Left cardiac atrium (tissue), 4 donors: ENCODE results near the gene ZNF774. TPM values are rescaled to one million over a fixed set of nuclear protein-coding genes. Genes with fewer than 3 reads are reported as not detected.
"Not testable (repeated sequence)": the region's sequence is repeated elsewhere in the genome, so short reads cannot be mapped to it uniquely, and the experiment has no call there.

Experiments used
- ATAC-seq, 2 donors: fragments of 200-7000 bp; cut with Tn5 transposase; one replicate each; pipeline ENCODE4 v1.9.1; 2020; ENCODE audit warnings: mild to moderate bottlenecking in 2 of 2, moderate library complexity in 2 of 2
- DNase-seq: peaks from one replicate; pipeline ENCODE4 v3.0.0-alpha.2; 2020
- intact Hi-C, 2 donors: fragments of 100-400 bp; cut with DNase I; formaldehyde crosslinking; loops; one replicate each; pipeline versions ENCODE4 v1.14.1 to v1.15.1; 2022 to 2023
- long read RNA-seq: library from polyadenylated mRNA; unstranded; transcript quantifications from one replicate; pipeline ENCODE4 v2.0.0, GENCODE V29; 2021
- total RNA-seq, 2 donors: library from RNA; stranded (reverse); fragmentation: NEBNext Ultra II Directional; extraction: Animal tissue kit (Norgen Biotek cat#: 25700); gene quantifications; one replicate each; pipeline ENCODE4 v1.2.1, GENCODE V29; 2021
- donor health status: DM: no; HTN: yes; CAD: no.
- donor health status: DM: no; HTN: yes; CAD: no; lungs with severe emphysema.
- donor health status: DM: yes; HTN: yes; CAD: no.
- donor health status: Dilated cardiomyopathy.

Gene ZNF774
- 1 to 10 TPM; 3.6 to 3.7 TPM for total RNA-seq
- long read RNA-seq, partial matches to known transcripts: 0 of 3 reads
- long read RNA-seq, other reads (novel, unspliced or antisense): 1 of 3 reads

DNA sequence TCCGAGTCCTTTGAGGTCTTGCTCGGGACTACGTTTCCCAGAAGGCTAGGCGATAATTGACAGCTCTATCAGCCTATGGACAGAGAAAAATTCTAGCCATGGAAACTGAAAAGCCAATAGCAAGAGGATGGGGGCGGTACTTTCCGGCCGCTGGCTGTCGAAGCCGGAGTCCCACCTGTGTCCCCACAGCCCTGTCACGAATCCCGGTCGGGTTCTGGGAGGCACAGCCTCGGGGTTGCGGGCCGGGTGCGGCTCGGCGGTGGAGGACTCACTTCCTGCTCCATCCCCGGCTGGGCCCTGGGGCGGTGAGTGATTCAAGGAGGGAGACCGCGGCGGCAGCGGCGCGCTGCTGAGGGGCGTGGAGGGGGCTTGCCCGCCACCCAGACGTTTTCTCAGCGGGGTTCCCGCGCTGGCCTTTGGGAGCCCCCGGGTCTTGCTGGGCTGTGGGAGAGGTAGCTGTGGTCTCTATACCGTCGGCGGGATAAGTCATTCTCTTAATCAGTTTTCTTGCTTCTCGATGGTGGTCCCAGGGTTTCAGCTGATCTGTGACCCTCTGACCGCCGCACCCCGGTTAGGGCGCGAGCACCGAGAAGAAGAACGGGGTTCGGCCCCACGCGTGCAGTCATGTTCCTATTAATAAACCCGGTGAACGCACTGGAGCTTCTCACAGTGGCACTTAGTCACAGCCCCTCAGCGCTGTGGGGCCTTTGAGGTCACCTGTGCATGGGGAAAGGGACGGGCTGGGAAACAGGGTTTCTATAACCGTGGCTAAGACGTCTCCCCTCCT is at the start of gene ZNF774:
Gene ZNF774, plus strand, starts transcription at position 178 of the 787 bp plus-strand sequence. CDS start 2,377 bp downstream, outside the sequence.
- intact Hi-C loops: no loop called here
- ATAC-seq (peak; percentile 98 to 99), DNase-seq (peak; percentile 91)

DNA sequence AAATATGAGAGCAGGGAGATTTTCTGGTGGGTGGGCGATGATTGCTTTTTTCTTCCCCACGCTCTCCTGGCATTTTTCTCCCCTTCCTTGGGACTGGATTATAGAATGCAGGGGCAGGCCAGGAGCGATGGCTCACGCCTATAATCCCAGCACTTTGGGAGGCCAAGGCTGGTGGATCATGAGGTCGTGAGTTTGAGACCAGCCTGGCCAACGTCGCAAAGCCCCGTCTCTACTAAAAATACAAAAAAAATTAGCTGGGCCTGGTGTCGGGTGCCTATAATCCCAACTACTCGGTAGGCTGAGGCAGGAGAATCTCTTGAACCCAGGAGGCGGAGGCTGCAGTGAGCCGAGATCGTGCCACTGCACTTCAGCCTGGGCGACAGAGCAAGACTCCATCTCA is 46.7 kb upstream of the ZNF774 start:
- DNase-seq, ATAC-seq, intact Hi-C loops: not testable (repeated sequence)

- ATAC-seq (no peak), DNase-seq (no peak)
- intact Hi-C loops: no loop called here
Measured at GRCh38 chr15:90305932-90306331, 46.2 kb upstream of the ZNF774 start.

GRCh38 chr15:90306560-90306959 is 45.5 kb upstream of the ZNF774 start:
- no peak for DNase-seq
- intact Hi-C loops: no loop called here
- no peak for ATAC-seq

DNA sequence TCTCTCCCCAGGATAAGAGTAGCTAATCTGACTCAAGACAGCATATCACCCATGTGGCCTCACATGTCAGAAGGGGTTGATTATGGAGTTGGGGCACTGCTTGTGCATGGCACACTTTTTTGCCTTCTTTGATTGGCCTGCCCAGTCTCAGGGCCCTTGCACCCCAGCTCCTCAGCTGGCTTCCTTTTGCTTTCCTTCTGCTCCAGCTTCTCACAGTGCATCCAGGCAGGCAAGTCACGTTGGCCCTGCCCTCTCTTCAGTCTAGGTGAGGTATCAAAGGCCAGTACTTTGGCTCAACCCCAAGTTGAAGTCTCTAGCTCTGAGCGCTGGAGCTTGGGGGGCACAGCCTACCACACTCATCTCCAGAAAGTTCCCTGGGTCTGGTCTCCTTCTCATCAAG is 44.4 kb upstream of the ZNF774 start:
- DNase-seq (no peak), ATAC-seq (no peak)
- intact Hi-C loops: no loop called here

GRCh38 chr15:90309020-90309419 is 43.1 kb upstream of the ZNF774 start:
- intact Hi-C loops: no loop called here
- DNase-seq (no peak), ATAC-seq (no peak)

DNA sequence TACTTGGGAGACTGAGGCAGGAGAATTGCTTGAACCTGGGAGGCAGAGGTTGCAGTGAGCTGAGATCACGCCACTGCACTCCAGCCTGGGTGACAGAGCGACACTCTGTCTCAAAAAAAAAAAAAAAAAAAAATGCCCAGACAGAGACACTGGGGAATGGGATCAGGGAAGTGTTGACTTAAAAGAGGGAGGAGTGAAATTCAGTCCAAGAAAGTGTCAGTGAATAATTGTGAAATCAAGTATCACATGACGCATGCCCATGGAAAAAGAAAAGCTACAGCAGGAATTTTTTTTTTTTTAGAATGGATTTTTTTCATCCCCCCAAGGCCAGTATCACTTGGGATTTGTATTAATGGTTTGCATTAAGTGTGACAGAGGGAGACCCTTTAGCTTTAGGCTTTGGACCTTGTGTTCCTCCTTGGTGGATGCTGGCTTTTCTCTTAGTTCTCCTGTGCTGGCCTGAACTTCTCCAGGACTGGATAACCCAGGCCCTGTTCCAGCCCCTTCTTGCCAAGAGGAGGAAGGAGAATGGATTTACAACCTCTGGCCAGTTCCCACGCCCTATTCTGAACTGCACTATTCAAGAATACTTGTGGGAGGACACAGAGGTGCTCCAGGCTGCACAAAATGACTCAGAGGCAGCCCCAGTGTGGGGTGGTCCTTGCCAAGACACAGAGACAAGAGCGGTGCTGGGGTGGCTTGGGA is 36.7 kb upstream of the ZNF774 start:
- intact Hi-C loops: no loop called here

GRCh38 chr15:90316139-90316538 is 35.9 kb upstream of the ZNF774 start:
- DNase-seq: no peak
- intact Hi-C loops: no loop called here
- ATAC-seq: no peak

More for the DNA sequence above, 36.7 kb upstream of the ZNF774 start:
- ATAC-seq (peak; percentile 89 to 91), DNase-seq (peak; percentile 82)

DNA sequence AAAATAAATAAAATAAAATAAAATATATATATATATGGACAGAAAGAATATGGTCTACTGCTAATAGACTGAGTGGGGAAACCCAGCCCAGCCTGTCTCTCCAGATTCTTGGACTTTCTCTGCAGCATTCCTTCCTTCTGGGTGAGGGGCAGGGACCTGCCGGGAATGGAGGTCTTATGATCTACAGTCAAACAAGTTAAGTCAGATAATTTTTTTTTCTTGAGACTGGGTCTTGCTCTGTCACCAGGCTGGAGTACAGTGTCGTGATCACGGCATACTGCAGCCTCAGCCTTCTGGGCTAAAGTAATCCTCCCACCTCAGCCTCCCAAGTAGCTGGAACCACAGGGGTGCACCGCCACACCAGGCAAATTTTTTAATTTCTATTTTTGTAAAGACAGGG is 33.5 kb upstream of the ZNF774 start:
- intact Hi-C loops: no loop called here
- ATAC-seq: no peak
- no peak for DNase-seq

DNA sequence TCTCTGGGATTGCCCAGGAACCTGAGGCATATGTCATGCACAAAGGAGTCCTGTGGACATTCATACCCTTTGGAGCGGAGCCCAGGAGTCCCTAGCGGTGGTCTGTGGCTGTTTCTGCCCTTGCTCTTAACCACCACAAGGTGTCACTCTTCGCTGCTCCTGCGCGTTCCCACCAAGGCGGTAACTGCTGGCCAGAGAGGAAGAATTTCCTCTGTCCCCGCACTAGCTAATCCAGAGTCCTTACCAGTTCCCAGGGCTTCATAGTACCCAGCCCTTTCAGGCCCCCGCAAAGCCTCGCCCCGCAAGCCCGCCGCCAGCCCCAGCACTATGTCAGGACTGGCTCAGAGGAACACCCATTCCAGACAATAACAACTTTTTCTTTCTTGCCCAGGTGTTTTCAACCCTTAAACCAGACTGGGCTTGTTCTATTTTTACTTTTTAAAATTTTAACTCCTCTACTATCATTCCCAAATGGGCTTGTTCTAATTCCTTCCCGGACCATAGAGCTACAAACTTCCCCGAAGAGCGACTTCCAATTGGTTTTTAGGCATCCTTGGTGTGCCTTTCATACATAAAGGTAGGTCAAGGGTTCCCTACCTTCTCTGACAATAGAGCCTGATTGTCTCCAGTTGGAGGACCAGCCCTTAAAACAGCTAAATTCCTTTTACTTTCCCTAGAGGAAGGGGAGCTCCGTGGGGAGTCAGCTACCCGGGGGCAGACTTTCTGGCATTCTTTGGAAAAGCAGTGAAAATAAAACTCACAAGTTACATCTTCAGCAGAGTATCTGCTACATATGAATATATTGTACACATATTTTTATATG is 31.8 kb upstream of the ZNF774 start:
- peak; percentile 85 to 89 for ATAC-seq
- intact Hi-C loops: loop anchor here (1.0 to 10.0 kb wide), 3 partner anchors 162 to 295 kb away; no protein-coding TSS in a partner anchor

DNA sequence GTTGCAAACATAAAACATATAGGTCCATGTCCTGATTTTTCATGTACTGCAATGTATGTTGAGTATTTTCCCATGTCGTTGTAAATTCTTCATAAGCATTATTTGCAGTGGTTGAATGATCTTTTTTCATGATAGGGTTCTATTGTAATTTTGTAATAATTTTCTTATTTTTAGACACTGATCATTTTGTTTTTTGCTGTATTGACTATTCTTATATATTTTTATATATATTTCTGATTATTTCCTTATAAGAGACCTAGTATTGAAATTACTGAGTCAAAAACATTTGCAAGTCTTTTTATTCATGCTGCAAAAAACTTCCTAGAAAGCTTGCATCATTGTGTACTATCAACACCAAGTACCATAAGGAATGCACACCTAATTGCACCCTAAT is 31.2 kb upstream of the ZNF774 start:
- no peak for DNase-seq
- no peak for ATAC-seq
- intact Hi-C loops: loop anchor here (1.0 to 10.0 kb wide), 3 partner anchors 161 to 294 kb away; no protein-coding TSS in a partner anchor

More for the DNA sequence above, 31.8 kb upstream of the ZNF774 start:
- peak; percentile 87 for DNase-seq

- no peak for DNase-seq
- intact Hi-C loops: loop anchor here (5.0 to 10.0 kb wide), 2 partner anchors 160 to 292 kb away; no protein-coding TSS in a partner anchor
- ATAC-seq: no peak
Measured at GRCh38 chr15:90322538-90322937, 29.5 kb upstream of the ZNF774 start.

DNA sequence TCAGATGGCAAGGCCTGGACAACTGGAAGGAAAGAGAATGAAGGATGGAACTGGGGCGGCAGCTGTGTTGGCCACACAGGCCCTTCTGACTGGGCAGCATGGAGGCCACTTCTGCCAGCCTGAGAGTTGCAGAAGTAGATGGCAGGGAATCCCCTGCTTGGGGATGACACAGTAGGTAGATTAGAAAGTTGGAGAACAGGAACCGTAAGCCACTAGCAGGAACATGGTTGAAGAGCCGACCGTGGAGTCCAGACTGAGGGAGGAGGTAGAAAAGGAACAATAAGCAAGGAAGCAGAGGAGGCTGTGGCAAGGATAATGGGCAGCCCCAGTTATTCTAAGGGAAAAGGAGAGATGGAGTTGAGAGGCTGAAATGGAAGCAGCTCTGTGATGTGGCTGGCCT is 26.4 kb upstream of the ZNF774 start:
- no peak for ATAC-seq
- intact Hi-C loops: loop anchor here in 1 of 2 donors (10.0 kb wide), 1 partner anchor 289 kb away; no protein-coding TSS in a partner anchor

GRCh38 chr15:90326441-90326840 is 25.6 kb upstream of the ZNF774 start:
- intact Hi-C loops: loop anchor here in 1 of 2 donors (10.0 kb wide), 1 partner anchor 288 kb away; no protein-coding TSS in a partner anchor
- no peak for ATAC-seq
- DNase-seq: no peak

More for the DNA sequence above, 26.4 kb upstream of the ZNF774 start:
- no peak for DNase-seq

- no peak for DNase-seq
Measured at GRCh38 chr15:90327311-90327710, 24.8 kb upstream of the ZNF774 start.

GRCh38 chr15:90334304-90334731 is 17.8 kb upstream of the ZNF774 start:
- ATAC-seq: no peak
- intact Hi-C loops: no loop called here
- no peak for DNase-seq

More at GRCh38 chr15:90327311-90327710, 24.8 kb upstream of the ZNF774 start:
- intact Hi-C loops: loop anchor here in 1 of 2 donors (10.0 kb wide), 1 partner anchor 287 kb away; no protein-coding TSS in a partner anchor
- no peak for ATAC-seq

DNA sequence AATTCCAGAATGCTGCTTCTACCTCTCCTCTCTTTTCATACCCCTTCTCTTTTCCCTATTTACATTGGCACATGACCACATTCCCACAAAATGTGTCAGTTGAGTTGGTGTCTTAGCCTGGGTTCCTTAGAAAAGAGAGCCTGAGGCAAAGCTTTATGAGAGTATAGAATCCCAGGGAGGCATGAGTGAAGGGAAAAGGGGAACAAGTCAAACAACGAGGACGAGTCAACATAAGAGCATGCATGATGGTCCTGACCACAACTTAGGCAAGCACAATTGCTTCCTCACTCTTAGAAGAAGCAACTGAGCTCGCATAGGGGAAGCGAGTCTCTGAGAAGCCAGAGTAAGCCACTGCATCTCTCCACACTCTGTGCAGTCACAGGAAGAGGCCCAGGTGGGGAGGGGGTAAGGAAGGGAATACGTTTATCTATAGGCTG is 15.4 kb upstream of the ZNF774 start:
- ATAC-seq (peak; percentile 57 to 79), DNase-seq (no peak)
- intact Hi-C loops: no loop called here

DNA sequence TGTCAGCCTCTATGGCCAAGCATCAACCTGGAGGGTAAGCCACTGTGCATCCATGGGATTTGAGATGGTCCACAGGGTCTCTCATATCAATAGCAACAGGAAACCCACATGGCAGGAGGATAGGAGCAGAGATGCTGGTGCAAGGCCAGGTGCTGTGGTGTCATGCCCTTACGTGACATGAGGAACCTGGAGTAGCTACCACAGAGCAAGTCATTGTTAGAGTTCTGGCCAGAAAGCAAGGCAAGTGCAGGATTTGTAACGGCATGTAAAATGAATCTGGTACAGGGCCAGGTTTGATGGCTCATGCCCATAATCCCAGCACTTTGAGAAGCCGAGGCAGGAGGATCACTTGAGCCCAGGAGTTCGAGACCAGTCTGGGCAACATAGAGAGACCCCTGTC is 14.8 kb upstream of the ZNF774 start:
- intact Hi-C loops: no loop called here
- ATAC-seq (no peak), DNase-seq (no peak)

DNA sequence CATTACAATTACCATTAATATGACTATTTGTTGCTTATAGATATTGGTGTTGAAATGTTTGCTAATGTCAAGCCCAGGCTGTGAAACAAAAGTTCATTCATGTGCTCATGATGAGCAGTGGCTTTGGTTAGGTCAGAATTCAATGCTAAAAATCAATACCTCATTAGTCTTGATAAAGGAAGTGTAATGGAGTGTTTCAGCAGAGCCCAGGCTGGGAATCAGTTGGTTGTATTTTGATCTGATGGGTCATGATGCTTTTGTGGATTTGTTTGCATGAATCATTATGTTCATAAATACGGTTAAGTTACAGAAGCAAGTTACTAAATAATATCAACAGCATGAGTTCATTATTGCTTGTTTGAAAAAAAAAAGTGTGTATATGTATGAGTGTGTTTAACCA is 13.6 kb upstream of the ZNF774 start:
- intact Hi-C loops: no loop called here
- DNase-seq: no peak
- ATAC-seq: no peak
